CD4-positive, alpha-beta T cell treated with Interferon gamma for 1 hour (primary cell): ENCODE measurements around the gene SLC22A12.
"Not testable (repeated sequence)": the region's sequence is repeated elsewhere in the genome, so short reads cannot be mapped to it uniquely, and the experiment has no call there.

ENCODE experiments used
- DNase-seq: peaks from one replicate; pipeline ENCODE4 v3.0.0-alpha.2; 2020

SLC22A12 gene

DNA sequence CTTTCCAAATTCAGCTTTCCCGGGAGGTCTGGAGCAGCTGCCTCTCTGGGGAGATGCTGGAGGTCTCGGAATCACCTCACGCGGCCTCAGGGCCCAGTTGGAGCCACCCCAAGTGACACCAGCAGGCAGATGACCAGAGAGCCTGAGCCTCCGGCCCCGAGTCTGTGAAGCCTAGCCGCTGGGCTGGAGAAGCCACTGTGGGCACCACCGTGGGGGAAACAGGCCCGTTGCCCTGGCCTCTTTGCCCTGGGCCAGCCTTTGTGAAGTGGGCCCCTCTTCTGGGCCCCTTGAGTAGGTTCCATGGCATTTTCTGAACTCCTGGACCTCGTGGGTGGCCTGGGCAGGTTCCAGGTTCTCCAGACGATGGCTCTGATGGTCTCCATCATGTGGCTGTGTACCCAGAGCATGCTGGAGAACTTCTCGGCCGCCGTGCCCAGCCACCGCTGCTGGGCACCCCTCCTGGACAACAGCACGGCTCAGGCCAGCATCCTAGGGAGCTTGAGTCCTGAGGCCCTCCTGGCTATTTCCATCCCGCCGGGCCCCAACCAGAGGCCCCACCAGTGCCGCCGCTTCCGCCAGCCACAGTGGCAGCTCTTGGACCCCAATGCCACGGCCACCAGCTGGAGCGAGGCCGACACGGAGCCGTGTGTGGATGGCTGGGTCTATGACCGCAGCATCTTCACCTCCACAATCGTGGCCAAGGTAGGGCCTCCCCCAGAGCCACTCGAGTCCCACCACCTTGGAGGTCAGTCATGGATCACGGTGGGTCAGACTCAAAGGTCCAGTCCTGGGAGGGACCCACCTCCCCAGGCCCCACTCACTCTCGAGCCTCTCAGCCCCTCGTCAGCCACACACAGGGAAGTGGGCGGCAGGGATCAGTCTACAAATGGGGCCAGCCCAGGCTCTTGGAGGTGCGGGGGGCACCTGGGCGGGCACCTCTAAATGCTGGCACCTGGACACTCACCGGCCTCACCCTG, 525 bp downstream of the SLC22A12 start:
- no peak for DNase-seq

DNA sequence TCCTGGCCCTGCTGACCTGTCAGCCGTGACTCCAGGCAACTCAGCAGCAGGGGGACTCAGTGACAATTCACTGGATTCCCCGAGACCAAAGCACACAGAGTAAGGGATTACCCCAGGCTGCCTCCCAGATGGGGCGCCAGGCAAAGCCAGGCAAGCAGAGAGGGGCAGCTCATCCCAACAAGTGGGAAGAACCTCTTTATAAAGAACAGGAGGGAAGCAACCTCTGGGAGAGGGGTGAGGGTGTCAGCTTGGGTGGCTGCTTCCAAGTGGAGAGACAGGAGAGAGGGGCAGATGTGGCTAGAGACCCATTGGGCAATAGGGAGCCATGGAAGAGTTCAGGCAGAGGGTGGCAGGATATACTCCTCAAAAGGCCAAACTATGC, 1.2 kb downstream of the SLC22A12 start:
- DNase-seq, result no peak

DNA sequence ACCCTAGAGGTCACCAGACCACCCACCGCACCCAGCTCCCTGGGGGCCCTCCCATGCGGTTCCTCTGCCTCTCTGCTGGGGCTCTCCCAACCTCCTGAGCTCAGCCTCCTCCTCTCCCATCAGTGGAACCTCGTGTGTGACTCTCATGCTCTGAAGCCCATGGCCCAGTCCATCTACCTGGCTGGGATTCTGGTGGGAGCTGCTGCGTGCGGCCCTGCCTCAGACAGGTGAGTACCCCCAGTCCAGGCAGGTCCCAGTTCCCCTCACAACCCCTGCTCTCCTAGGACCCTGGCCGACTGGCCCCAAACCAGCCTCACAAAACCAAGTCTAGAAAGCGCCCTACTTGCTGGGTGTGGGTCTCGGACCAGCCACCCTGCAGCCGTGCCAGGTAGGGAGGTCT, 1.6 kb downstream of the SLC22A12 start:
- DNase-seq, result no peak

DNA sequence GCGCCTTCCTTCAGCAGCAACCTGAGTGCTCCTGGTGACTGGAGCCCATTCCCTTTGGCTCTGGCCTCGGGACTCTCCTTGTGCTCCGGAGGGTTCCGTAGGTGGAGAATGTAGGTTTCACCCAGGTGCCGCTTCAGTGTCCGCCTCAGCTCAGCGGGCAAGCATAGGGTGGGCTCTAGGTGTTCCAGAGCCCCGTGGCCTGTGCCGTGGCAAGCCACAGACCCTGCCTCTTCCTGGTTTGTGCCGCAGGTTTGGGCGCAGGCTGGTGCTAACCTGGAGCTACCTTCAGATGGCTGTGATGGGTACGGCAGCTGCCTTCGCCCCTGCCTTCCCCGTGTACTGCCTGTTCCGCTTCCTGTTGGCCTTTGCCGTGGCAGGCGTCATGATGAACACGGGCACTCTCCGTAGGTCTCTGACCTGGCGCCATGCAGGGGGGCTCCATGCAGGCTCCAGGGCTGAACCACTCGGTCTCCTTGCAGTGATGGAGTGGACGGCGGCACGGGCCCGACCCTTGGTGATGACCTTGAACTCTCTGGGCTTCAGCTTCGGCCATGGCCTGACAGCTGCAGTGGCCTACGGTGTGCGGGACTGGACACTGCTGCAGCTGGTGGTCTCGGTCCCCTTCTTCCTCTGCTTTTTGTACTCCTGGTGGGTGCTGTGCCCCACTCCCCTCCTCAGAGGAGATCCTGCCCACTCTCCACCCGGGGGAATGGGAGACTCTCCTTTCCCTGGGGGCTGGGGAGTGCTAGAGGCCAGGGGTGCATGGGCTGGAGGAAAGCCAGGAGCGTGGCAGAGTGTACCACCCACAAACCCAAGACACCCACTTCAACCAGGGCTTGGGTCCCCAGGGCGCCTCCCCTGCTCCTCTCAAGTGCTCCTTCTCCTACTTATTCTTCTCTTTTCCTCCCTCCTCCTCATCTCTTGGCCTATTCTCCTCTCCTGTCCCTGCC, 2.4 kb downstream of the SLC22A12 start:
- DNase-seq, result no peak

DNA sequence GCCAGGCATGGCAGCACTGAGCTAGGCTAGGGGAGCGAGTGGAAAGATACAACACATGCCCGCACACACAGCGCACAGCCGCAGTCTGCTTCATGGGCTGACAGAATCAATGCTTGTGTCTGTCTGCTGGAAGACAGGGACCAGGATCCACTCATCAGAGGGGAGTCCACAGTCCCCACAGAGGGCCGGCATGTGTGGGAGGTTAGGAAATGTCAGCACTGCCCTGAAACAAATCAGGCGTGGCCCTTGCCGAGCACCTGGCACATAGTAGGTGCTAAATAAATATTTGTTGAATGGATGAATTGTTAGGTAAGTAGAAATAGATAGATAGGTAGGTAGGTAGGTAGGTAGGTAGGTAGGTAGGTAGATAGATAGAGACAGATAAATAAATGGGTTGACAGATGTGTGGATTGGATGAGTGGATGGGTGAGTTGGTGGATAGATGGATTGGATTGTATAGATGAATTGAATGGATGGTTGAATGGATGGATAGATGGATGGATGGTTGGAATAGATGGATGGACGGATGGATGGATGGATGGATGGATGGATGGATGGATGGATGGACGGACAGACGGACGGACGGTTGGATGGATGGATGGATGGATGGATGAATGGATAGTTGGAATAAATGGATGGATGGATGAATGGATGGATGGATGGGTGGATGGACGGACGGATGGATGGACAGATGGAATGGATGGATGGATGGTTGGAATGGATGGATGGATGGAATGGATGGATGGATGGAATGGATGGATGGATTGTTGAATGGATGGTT, 3.3 kb downstream of the SLC22A12 start:
- no peak for DNase-seq

DNA sequence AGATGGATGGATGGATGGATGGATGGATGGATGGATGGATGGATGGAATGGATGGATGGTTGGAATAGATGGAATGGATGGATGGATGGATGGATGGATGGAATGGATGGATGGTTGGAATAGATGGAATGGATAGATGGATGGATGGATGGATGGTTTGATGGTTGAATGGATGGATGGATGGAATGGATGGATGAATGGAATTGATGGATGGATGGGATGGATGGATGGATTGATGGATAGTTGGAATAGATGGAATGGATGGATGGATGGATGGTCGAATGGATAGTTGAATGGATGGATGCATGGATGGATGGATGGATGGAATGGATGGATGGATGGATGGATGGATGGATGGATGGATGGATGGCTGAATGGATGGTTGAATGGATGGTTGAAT, 4.9 kb downstream of the SLC22A12 start:
- DNase-seq, result not testable (repeated sequence)

DNA sequence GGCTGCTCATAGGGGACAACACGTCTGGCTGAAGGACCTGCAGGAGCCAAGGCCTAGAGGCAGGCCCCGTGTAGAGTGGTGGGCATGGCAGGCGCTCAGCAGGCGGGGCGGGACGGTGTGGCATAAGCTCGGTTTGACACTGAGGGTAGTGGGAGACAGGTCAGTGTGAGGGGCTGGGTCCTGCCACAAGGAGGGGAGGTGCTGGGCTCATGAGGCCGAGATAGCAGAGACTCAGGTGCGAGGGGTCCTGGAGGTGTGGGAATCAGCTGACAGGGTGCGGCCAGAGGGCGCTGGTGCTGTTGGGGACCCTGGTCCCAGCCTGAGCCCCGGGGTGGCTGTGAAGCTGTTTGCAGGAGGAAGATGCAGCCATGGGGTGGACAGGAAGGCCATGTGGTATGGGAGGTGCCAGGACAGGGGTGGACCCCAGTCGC, 6.7 kb downstream of the SLC22A12 start:
- no peak for DNase-seq

DNA sequence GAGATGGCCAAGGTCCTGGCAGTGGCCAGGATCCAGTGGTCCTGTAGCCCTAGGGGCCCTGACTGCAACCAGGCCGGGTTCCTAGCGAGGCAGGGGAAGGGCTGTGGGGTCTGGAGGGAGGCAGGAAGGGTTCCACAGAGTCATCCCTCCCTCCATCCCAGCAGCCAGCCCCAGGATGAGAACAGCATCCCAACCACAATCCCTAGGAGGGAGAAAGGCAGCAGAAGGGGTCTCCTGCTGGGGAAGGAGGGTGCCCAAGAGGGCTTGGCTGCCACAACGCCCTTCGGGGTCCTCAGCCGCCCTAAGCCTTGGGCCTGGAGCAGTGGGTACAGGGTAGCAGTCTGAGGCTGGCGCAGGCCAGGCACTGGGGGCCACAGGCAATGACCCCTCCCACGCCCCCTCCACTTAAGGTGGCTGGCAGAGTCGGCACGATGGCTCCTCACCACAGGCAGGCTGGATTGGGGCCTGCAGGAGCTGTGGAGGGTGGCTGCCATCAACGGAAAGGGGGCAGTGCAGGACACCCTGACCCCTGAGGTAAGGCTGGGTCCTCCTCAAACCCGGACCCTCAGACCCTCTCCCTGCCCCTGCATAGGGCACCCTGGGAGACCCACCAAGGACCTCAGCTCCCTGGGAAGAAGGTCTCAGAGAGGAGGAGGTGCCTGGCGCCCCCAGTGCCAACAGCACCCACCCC, 7.2 kb downstream of the SLC22A12 start:
- DNase-seq, result no peak

DNA sequence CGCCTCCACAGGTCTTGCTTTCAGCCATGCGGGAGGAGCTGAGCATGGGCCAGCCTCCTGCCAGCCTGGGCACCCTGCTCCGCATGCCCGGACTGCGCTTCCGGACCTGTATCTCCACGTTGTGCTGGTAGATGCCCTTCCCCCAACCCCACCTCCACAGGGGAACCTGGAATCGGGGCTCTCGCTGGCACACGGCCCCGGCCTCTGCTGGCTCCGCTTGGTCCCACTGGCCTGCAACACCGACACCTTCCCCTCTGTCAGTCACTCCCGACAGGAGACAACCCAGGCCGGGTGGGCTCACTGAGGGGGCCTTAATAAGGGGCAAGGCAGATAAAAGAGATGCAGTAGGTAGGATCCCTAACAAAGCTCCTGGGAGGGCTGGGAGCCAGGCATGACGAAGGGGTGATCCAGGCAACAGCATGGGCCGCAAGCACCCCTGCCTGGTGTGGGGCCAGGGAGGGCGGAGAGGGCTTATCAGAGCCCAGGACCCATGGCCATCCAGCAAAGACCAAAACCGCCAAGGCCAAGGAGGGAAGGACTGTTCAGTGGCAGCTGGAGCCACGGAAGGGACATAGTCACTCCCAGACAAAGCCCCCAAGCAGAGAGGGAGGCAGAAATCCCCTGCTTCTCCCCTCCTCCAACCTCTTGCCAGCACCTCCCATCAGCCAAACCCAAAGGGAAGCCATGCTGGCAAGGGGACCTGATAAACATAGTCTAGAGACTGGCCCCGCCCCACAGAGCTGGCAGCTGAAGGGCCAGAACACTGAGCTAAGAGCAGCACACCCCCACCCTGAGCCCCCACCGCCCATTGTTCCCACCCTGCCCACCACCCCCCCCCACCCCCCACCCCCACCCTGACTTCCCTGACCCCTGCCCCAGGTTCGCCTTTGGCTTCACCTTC, 8.0 kb downstream of the SLC22A12 start:
- DNase-seq, result no peak

DNA sequence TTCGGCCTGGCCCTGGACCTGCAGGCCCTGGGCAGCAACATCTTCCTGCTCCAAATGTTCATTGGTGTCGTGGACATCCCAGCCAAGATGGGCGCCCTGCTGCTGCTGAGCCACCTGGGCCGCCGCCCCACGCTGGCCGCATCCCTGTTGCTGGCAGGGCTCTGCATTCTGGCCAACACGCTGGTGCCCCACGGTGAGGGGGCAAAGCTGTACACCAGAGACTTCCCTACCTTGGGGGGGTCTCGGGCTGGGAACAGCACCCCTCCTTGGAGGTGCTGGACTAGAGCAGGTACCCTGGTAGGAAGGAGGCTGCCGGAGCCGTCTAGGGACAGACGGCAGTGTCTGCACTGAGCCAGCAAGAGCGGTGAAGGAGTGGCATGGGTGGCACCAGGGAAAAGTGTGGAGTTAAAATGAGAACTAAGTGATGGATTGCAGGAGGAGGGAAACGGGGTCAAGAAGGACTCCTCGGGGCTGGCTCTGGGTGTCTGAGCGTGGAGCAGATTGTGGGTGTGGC, 8.7 kb downstream of the SLC22A12 start:
- DNase-seq, result no peak

DNA sequence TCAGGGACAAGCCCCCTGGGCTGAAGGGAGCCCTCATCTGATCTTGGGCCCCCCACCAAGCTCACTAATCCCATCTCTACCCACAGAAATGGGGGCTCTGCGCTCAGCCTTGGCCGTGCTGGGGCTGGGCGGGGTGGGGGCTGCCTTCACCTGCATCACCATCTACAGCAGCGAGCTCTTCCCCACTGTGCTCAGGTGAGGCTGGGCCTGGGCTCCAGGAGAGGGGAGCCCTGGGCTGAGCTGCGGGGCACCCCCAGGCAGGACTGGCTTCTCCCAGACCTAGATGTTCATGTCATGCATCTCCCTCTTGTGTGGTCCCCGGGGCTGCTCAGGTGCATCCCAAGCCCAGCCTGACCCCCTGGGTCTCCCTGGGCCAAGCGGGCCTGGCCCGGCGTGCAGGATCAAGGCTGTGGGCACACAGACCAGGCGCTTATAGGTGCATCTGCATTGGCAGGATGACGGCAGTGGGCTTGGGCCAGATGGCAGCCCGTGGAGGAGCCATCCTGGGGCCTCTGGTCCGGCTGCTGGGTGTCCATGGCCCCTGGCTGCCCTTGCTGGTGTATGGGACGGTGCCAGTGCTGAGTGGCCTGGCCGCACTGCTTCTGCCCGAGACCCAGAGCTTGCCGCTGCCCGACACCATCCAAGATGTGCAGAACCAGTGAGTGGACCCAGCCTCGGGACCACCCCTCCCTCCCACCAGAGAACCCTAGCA, 9.4 kb downstream of the SLC22A12 start:
- DNase-seq, result no peak

DNA sequence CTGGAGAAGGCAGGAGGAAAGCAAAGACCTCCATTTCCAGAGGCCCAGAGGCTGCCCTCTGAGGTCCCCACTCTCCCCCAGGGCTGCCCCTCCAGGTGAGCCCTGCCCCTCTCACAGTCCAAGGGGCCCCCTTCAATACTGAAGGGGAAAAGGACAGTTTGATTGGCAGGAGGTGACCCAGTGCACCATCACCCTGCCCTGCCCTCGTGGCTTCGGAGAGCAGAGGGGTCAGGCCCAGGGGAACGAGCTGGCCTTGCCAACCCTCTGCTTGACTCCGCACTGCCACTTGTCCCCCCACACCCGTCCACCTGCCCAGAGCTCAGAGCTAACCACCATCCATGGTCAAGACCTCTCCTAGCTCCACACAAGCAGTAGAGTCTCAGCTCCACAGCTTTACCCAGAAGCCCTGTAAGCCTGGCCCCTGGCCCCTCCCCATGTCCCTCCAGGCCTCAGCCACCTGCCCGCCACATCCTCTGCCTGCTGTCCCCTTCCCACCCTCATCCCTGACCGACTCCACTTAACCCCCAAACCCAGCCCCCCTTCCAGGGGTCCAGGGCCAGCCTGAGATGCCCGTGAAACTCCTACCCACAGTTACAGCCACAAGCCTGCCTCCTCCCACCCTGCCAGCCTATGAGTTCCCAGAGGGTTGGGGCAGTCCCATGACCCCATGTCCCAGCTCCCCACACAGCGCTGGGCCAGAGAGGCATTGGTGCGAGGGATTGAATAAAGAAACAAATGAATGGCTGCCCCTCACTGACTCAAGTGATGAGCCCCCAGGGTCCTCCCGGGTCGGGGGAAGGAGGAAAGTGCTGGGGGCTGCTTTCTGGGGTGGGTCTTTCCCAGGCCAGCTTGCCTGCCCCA, 10.8 kb downstream of the SLC22A12 start:
- DNase-seq, result no peak

DNA sequence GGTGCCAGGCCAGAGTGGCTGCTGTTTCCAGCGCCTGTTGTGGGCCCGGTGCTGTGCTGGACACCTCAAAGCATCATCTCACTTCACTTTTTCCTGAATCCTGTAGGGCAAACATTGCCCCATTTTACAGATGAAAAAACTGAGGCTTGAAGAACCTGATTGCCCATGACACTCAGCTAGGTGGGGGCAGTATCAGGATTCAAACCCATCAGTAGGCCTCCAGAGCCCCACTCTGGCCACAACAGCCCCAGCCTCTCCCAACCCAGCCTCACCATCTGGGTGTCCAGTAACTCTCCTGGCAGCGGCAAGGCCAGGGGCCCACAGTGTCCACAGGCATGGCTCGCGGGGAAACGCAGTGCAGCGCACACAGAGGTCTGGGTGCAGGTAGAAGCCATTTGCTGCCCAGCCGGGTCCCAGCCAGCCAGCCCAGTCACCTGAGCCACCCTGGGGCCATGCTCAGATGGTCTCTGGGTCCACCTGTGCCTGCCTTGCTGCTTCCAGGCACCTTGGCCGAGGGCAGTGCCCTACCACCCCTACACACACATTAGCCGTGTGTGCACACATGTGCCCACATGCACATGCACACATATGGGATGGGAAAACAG, 11.5 kb downstream of the SLC22A12 start:
- no peak for DNase-seq

DNA sequence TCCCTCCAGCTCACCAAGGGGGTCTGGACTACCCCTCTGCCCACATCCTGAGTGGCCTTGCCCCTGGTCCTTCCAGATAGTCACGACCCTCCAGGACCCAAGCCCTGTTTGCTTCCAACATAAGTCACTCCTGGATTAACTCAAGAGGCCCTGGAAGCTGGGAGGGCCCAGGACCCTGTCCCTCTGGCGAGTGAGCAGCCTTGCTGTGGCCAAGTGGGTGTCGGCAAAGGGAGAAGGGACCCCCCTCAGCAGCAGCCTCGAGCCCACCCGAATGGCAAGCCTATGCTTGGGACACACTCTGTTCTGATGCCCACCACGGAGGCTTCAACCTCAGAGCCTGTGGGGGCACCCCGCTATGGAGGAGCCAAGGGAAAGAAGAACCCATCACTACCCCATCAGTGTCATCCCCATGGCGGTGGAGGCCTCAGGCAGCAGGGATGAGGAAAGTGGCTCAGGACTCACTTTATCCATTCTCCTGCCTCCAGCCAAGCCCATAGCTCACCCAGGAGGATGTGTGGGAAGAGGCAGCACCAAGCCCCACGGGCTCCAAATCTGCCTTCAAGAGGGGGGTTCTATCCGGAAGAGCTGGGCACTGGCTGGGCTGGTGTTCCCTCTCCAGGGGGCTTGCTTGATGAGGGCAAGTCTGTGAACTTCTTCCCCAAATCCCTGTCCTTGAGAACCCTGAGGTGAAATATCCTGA, 12.5 kb downstream of the SLC22A12 start:
- DNase-seq, result no peak

DNA sequence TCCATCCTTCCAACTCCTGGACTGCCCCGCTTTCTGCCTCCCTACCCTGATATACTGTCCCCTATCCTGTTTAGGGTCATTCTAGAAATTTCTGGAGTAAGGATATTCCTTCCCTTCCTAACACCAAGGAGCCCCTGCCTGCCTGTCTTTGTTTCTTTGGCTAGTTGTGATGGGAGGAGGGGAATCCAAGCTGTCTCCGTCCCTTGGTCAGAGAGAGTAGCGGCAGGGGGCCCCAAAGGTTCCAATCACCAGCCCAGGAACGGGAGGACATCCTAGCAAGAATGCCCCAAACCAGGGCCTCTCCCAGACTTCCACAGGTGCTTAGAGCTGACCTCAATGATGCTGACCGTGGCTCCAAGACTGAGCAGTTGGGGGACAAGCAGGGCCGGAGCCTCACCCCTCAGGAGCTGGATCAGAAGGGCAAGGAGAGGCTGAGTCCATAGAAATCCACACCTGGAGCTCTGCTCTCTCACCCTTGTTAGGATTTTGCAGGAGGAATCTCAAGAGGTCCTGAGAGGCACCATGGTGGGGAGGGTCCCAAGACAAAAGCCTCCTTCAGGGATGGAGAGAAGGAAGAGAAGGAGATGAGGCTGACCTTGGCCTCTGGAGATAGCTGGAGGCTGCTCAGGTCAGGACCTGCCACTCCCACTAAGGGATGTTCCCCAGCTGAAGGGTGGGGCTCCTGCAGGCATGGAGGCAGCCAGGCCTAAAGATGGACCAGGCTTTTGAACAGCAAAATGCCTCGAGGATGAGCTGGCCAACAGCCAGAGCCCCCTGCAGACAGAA, 13.6 kb downstream of the SLC22A12 start:
- DNase-seq, result no peak

DNA sequence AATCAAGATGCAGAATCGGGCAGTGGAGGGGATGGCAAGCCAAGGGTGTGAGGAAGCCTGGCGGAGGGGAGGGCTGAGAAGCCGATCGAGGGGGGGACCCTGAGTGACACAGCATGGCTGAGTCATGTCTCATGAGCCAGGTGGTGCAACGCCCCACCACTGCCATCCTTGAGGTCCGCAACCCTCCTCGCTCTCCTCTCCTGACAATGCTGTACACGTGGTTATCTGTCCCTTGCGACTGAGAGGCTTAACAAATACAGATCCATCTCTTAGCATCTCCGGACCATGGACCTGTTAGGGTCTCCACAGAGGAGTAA, 14.2 kb downstream of the SLC22A12 start:
- no peak for DNase-seq
